ENCODE data around the gene TMEM115. TPM values are rescaled to one million over a fixed set of nuclear protein-coding genes. Genes with fewer than 3 reads are reported as not detected.
A peak's percentile ranks its signal among the peaks of the same experiment; 100 is the strongest.
"Not testable (repeated sequence)": the region's sequence is repeated elsewhere in the genome, so short reads cannot be mapped to it uniquely, and the experiment has no call there.

TMEM115 gene
- polyA plus RNA-seq, 3 donors, result 29.1 to 42.9 (median 39.4) TPM

- no peak for DNase-seq (ENCODE audit: extremely low read depth in 1 of 11, low read depth in 9 of 11, low spot score in 4 of 11)
Measured at GRCh38 chr3:50324351-50325112, 34.8 kb downstream of the TMEM115 start.

- DNase-seq (ENCODE audit: extremely low read depth in 1 of 11, low read depth in 9 of 11, low spot score in 4 of 11), result no peak
Measured at GRCh38 chr3:50323614-50324199, 35.6 kb downstream of the TMEM115 start.

- DNase-seq (ENCODE audit: extremely low read depth in 1 of 11, low read depth in 9 of 11, low spot score in 4 of 11), result no peak
Measured at GRCh38 chr3:50323092-50323600, 36.2 kb downstream of the TMEM115 start.

GRCh38 chr3:50322386-50323091, 36.8 kb downstream of the TMEM115 start, which contains the start of gene HYAL2:
TSS of gene HYAL2 (minus strand) at chr3:50322745. CDS start at chr3:50320489, 2,256 bp downstream.
- no peak for DNase-seq (ENCODE audit: extremely low read depth in 1 of 11, low read depth in 9 of 11, low spot score in 4 of 11)

GRCh38 chr3:50322115-50322385, 37.3 kb downstream of the TMEM115 start:
- no peak for DNase-seq (ENCODE audit: extremely low read depth in 1 of 11, low read depth in 9 of 11, low spot score in 4 of 11)

GRCh38 chr3:50321336-50322114, 37.8 kb downstream of the TMEM115 start:
- DNase-seq (ENCODE audit: extremely low read depth in 1 of 11, low read depth in 9 of 11, low spot score in 4 of 11), result peak; percentile 74 to 88 (median 85)

- DNase-seq (ENCODE audit: extremely low read depth in 1 of 11, low read depth in 9 of 11, low spot score in 4 of 11), result peak in 6 of 11 donors; percentile 71 to 85 (median 80)
Measured at GRCh38 chr3:50320853-50321335, 38.4 kb downstream of the TMEM115 start.

GRCh38 chr3:50319894-50320625, 39.3 kb downstream of the TMEM115 start:
- DNase-seq (ENCODE audit: extremely low read depth in 1 of 11, low read depth in 9 of 11, low spot score in 4 of 11), result no peak

- no peak for DNase-seq (ENCODE audit: extremely low read depth in 1 of 11, low read depth in 9 of 11, low spot score in 4 of 11)
Measured at GRCh38 chr3:50319181-50319893, 40.0 kb downstream of the TMEM115 start.

- DNase-seq (ENCODE audit: extremely low read depth in 1 of 11, low read depth in 9 of 11, low spot score in 4 of 11), result no peak
Measured at GRCh38 chr3:50318615-50319014, 40.7 kb downstream of the TMEM115 start.

- DNase-seq (ENCODE audit: extremely low read depth in 1 of 11, low read depth in 9 of 11, low spot score in 4 of 11), result no peak
Measured at GRCh38 chr3:50318163-50318562, 41.2 kb downstream of the TMEM115 start.

GRCh38 chr3:50317300-50317699, 42.0 kb downstream of the TMEM115 start:
- no peak for DNase-seq (ENCODE audit: extremely low read depth in 1 of 11, low read depth in 9 of 11, low spot score in 4 of 11)

- no peak for DNase-seq (ENCODE audit: extremely low read depth in 1 of 11, low read depth in 9 of 11, low spot score in 4 of 11)
Measured at GRCh38 chr3:50316657-50317242, 42.6 kb downstream of the TMEM115 start.

GRCh38 chr3:50314816-50315215, 44.5 kb downstream of the TMEM115 start:
- no peak for DNase-seq (ENCODE audit: extremely low read depth in 1 of 11, low read depth in 9 of 11, low spot score in 4 of 11)

GRCh38 chr3:50314342-50314741, 45.0 kb downstream of the TMEM115 start:
- no peak for DNase-seq (ENCODE audit: extremely low read depth in 1 of 11, low read depth in 9 of 11, low spot score in 4 of 11)

- DNase-seq (ENCODE audit: extremely low read depth in 1 of 11, low read depth in 9 of 11, low spot score in 4 of 11), result not testable (repeated sequence)
Measured at GRCh38 chr3:50312041-50312440, 47.3 kb downstream of the TMEM115 start.

Data from renal cortex interstitium (tissue), 11 donors.